CD4-positive, alpha-beta T cell treated with Interleukin-4 for 1 hour (primary cell): ENCODE data around the gene EFNA1.
"Not testable (repeated sequence)": the region's sequence is repeated elsewhere in the genome, so short reads cannot be mapped to it uniquely, and the experiment has no call there.

ENCODE experiments used
- DNase-seq, 2 donors: peaks; one replicate each; pipeline ENCODE4 v3.0.0-alpha.2; 2020 to 2022

EFNA1 gene

GRCh38 chr1:155093911-155094621, 33.6 kb upstream of the EFNA1 start:
- DNase-seq: no peak

- DNase-seq: no peak
These were observed 33.1 kb upstream of the EFNA1 start for GRCh38 chr1:155094622-155094948.

- no peak for DNase-seq
These were observed 28.3 kb upstream of the EFNA1 start for GRCh38 chr1:155099331-155099730.

GRCh38 chr1:155103325-155103724, 24.4 kb upstream of the EFNA1 start:
- no peak for DNase-seq

GRCh38 chr1:155104605-155105534, 22.8 kb upstream of the EFNA1 start:
- no peak for DNase-seq

GRCh38 chr1:155105604-155106011, 22.1 kb upstream of the EFNA1 start:
- no peak for DNase-seq

GRCh38 chr1:155106862-155107261, 20.8 kb upstream of the EFNA1 start:
- DNase-seq: no peak

- no peak for DNase-seq
These were observed 20.1 kb upstream of the EFNA1 start for GRCh38 chr1:155107309-155108264.

GRCh38 chr1:155108296-155108695, 19.4 kb upstream of the EFNA1 start:
- no peak for DNase-seq

GRCh38 chr1:155110381-155110780, 17.3 kb upstream of the EFNA1 start:
- no peak for DNase-seq

GRCh38 chr1:155110826-155111225, 16.9 kb upstream of the EFNA1 start:
- no peak for DNase-seq

GRCh38 chr1:155113450-155113980, 14.2 kb upstream of the EFNA1 start:
- DNase-seq: no peak

- no peak for DNase-seq
These were observed 11.4 kb upstream of the EFNA1 start for GRCh38 chr1:155116113-155116764.

- DNase-seq: no peak
These were observed 10.1 kb upstream of the EFNA1 start for GRCh38 chr1:155117610-155118009.

GRCh38 chr1:155118090-155118489, 9.6 kb upstream of the EFNA1 start:
- not testable (repeated sequence) for DNase-seq

GRCh38 chr1:155120253-155120652, 7.4 kb upstream of the EFNA1 start:
- no peak for DNase-seq

GRCh38 chr1:155121249-155121648, 6.4 kb upstream of the EFNA1 start:
- DNase-seq: no peak

- DNase-seq: no peak
These were observed 5.4 kb upstream of the EFNA1 start for GRCh38 chr1:155122308-155122707.

GRCh38 chr1:155123801-155124200, 3.9 kb upstream of the EFNA1 start:
- DNase-seq: no peak

- no peak for DNase-seq
These were observed 2.9 kb upstream of the EFNA1 start for GRCh38 chr1:155124503-155125463.

GRCh38 chr1:155125511-155125945, 2.1 kb upstream of the EFNA1 start:
- DNase-seq: no peak
